ENCODE measurements around the gene CASR. TPM values are rescaled to one million over a fixed set of nuclear protein-coding genes. Genes with fewer than 3 reads are reported as not detected.

CASR gene
- total RNA-seq, 1 donor from 2014 or later: not detected

DNA sequence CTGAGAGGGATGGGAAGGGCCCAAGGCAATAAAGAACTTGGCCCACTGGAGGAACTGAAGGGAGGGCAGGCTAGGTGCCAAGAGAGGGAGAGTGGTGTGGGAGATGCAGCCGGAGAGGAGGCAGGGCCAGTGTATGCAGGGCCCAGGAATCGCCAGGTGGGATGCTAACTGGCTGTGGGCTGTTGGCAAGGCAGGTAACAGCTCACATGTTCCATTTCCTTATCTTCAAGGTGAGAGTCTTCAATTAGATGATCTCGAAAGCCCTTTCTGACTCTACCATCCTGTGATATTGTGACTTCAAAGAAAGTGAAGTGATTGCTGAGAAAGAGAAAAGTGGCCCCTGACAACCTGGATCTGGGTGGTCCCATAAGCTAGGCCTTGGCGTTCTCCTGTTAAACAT, 49.0 kb downstream of the CASR start:
- Mint-ChIP-seq H3K36me3 (ENCODE audit: low read depth) (no peaks in the 10 kb centered on the region), H3K27ac (ENCODE audit: unreplicated experiment) (no peak overlapping the region)

DNA sequence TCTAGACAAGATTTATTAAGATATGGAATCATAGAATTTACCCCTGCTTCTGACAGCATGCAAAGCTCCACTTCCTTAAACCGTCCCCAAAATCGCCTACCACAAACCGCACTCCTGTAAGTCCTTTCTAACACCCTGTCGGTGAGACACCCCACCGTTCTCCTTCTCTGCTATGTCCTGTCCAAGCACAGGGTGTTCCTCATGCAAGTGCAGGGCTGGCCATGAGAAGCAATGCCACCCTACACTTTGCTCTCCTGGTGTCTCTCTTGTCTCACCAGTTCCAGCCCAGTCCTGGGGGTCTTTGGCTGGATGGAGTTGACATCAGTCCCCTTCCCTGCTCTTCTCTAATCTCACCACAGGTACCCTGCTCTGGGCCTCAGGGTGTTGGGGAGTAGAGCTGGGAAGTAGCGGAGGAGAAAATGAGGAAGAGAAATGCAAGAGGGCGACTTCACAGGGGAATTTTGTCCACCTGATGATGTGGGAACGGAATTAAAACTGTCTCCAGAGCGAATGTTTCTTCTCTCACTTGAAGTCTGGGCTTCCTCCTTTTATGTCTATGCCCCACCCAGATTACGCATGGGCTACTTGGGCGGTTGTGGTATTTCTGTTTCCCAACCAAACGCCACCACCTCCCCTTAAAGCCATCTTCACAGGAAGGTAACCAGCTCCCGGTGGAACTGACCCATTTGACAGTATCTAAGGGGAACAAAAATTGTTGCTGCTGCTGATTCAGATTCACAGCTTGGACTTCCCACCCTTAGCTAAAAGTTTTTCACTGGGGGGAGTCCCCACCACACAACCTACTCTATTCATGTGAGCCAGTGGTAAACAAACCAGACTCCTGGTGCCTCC, 49.9 kb downstream of the CASR start:
- Mint-ChIP-seq H3K4me3 (no peak overlapping the region), H3K27me3 (ENCODE audit: low read depth) (peaks cover 25% of the 10 kb centered on the region), H3K27ac (ENCODE audit: unreplicated experiment) (peak overlapping the region; percentile 64), H3K9me3 (no peaks in the 10 kb centered on the region), H3K4me1 (no peaks in the 10 kb centered on the region), H3K36me3 (ENCODE audit: low read depth) (no peaks in the 10 kb centered on the region)
- TF ChIP-seq, protein P1, sequence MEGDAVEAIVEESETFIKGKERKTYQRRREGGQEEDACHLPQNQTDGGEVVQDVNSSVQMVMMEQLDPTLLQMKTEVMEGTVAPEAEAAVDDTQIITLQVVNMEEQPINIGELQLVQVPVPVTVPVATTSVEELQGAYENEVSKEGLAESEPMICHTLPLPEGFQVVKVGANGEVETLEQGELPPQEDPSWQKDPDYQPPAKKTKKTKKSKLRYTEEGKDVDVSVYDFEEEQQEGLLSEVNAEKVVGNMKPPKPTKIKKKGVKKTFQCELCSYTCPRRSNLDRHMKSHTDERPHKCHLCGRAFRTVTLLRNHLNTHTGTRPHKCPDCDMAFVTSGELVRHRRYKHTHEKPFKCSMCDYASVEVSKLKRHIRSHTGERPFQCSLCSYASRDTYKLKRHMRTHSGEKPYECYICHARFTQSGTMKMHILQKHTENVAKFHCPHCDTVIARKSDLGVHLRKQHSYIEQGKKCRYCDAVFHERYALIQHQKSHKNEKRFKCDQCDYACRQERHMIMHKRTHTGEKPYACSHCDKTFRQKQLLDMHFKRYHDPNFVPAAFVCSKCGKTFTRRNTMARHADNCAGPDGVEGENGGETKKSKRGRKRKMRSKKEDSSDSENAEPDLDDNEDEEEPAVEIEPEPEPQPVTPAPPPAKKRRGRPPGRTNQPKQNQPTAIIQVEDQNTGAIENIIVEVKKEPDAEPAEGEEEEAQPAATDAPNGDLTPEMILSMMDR (conservative IDR thresholded peaks at IDR 0.05): no peak
- DNase-seq (ENCODE audit: low read depth, low spot score): no peak

More for the DNA sequence above, 49.0 kb downstream of the CASR start:
- no peaks in the 10 kb centered on the region for H3K4me1 Mint-ChIP-seq
- peaks cover 24% of the 10 kb centered on the region for H3K27me3 Mint-ChIP-seq (ENCODE audit: low read depth)
- TF ChIP-seq, protein P1 (conservative IDR thresholded peaks at IDR 0.05): no peak
- no peaks in the 10 kb centered on the region for H3K9me3 Mint-ChIP-seq
- no peak for DNase-seq (ENCODE audit: low read depth, low spot score)
- no peak overlapping the region for H3K4me3 Mint-ChIP-seq

DNA sequence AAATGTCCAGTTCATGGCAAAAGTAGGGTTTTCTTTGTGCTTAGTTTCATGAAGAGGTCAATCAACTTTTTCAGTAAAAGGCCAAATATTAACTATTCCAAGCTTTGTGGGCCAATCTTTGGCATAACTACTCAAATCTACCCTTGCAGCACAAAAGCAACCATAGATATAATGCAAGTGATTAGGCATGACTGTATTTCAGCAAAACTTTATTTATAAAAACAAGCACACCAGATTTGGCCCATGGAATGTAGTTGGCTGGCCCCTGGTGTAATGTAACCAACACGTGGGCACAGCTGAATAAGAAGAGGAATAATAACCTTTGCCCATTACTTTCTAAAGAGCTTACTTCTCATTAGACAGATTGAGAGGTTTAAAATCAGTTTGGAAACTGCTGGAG, 50.6 kb downstream of the CASR start:
- Mint-ChIP-seq H3K4me3 (no peak overlapping the region), H3K27ac (ENCODE audit: unreplicated experiment) (no peak overlapping the region)

DNA sequence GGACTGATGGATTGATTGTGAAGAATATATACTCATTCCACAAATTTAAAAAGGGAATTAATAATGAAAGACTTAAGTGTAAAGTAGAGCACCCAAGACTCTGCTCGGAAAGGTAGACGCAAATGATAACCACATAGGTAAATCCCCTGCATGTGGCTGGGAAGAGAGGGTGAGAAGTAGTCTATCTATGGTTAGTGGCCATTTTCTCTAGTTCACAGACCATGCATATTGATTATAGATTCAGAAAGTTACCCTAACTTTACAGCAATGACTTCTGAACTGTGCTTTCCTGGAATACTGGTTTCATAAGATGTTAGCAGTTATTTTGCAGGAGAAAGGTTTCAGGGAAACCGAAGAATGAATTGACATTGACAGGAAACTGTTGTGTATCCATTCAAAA, 51.7 kb downstream of the CASR start:
- TF ChIP-seq, protein P1 (conservative IDR thresholded peaks at IDR 0.05): no peak
- no peak for DNase-seq (ENCODE audit: low read depth, low spot score)
- H3K27me3 Mint-ChIP-seq (ENCODE audit: low read depth): peaks cover 28% of the 10 kb centered on the region
- no peak overlapping the region for H3K4me3 Mint-ChIP-seq
- no peaks in the 10 kb centered on the region for H3K9me3 Mint-ChIP-seq
- H3K4me1 Mint-ChIP-seq: no peaks in the 10 kb centered on the region
- no peaks in the 10 kb centered on the region for H3K36me3 Mint-ChIP-seq (ENCODE audit: low read depth)
- H3K27ac Mint-ChIP-seq (ENCODE audit: unreplicated experiment): no peak overlapping the region

More for the DNA sequence above, 50.6 kb downstream of the CASR start:
- Mint-ChIP-seq H3K9me3 (no peaks in the 10 kb centered on the region), H3K27me3 (ENCODE audit: low read depth) (peaks cover 23% of the 10 kb centered on the region), H3K4me1 (no peaks in the 10 kb centered on the region), H3K36me3 (ENCODE audit: low read depth) (no peaks in the 10 kb centered on the region)
- no peak for DNase-seq (ENCODE audit: low read depth, low spot score)
- TF ChIP-seq, protein P1 (conservative IDR thresholded peaks at IDR 0.05): no peak

DNA sequence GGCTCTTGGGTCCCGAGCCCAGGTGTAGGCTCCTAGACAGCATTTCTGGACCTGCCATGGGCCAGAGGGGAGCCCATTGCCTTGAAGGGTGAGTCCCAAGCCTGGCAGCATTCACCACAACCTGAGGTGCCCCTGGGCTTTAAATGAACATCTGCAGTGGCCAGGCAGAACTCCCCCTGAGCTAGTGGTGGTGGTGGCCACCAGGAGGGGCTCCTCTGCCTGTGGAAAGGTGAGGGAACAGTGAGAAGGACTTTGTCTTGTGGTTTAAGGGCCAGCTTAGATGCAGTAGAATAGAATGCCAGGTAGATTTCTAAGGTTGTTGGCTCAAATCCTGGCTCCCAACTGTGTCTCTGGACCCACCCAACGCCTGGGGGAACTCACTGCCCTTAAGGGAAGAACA, 55.6 kb downstream of the CASR start:
- Mint-ChIP-seq H3K9me3 (no peaks in the 10 kb centered on the region), H3K4me3 (no peak overlapping the region)
- no peak for DNase-seq (ENCODE audit: low read depth, low spot score)

More for the DNA sequence above, 55.6 kb downstream of the CASR start:
- Mint-ChIP-seq H3K27ac (ENCODE audit: unreplicated experiment) (no peak overlapping the region), H3K4me1 (no peaks in the 10 kb centered on the region), H3K36me3 (ENCODE audit: low read depth) (no peaks in the 10 kb centered on the region), H3K27me3 (ENCODE audit: low read depth) (peaks cover 54% of the 10 kb centered on the region)
- TF ChIP-seq, protein P1 (conservative IDR thresholded peaks at IDR 0.05): no peak

All from neural crest cell (in vitro differentiated cells).